Karpas-422 (cell line): ENCODE data around the gene IQCN. TPM values are rescaled to one million over a fixed set of nuclear protein-coding genes. Genes with fewer than 3 reads are reported as not detected.
A peak's percentile ranks its signal among the peaks of the same experiment; 100 is the strongest.

Experiments used
- DNase-seq: peaks from one replicate; pipeline ENCODE4 v3.0.0-alpha.2; 2015
- H2AFZ ChIP-seq: fragments of 200-600 bp; sonication (generic); 2 replicates; pipeline ENCODE4 v1.6.1; 2014; ENCODE audit warnings: antibody characterized with exemption, low read length, mixed read lengths
- H3K27ac ChIP-seq: fragments of 200-600 bp; sonication (generic); 2 replicates; pipeline ENCODE4 v1.5.1; 2014; ENCODE audit warnings: mild to moderate bottlenecking, low read length, moderate library complexity
- H3K27me3 ChIP-seq: fragments of 200-600 bp; sonication (generic); 2 replicates; pipeline ENCODE4 v1.6.1; 2014; ENCODE audit warnings: low read length, mixed read lengths
- H3K36me3 ChIP-seq: fragments of 200-600 bp; sonication (generic); 2 replicates; pipeline ENCODE4 v1.6.1; 2014; ENCODE audit warnings: low read length, mixed read lengths; ENCODE audit not compliant: insufficient read depth
- H3K4me1 ChIP-seq: fragments of 200-600 bp; sonication (generic); 2 replicates; pipeline ENCODE4 v1.6.1; 2014; ENCODE audit warnings: mild to moderate bottlenecking, low read length, mixed read lengths
- H3K4me2 ChIP-seq: fragments of 200-600 bp; sonication (generic); 2 replicates; pipeline ENCODE4 v1.6.1; 2014; ENCODE audit warnings: low read length, low read depth, mild to moderate bottlenecking; ENCODE audit not compliant: poor library complexity, severe bottlenecking
- H3K4me3 ChIP-seq: fragments of 200-600 bp; sonication (generic); 2 replicates; pipeline ENCODE4 v1.5.1; 2014; ENCODE audit warnings: mild to moderate bottlenecking, antibody characterized with exemption, low read length, mixed read lengths
- H3K79me2 ChIP-seq: fragments of 200-600 bp; sonication (generic); 2 replicates; pipeline ENCODE4 v1.6.1; 2014; ENCODE audit warnings: mild to moderate bottlenecking, low read length, mixed read lengths
- H3K9ac ChIP-seq: fragments of 200-600 bp; sonication (generic); 2 replicates; pipeline ENCODE4 v1.6.0; 2014; ENCODE audit warnings: low read length
- H3K9me2 ChIP-seq: fragments of 200-600 bp; sonication (generic), shearing (Covaris generic); replicated peaks from 2 replicates; pipeline ENCODE4 v1.6.0; 2014; ENCODE audit warnings: mild to moderate bottlenecking, low read length, moderate library complexity; ENCODE audit not compliant: insufficient read depth
- H3K9me3 ChIP-seq: fragments of 300-700, 200-600 bp; sonication (generic); 2 replicates; pipeline ENCODE4 v1.6.1; 2014; ENCODE audit warnings: low read length, mixed read lengths
- H4K20me1 ChIP-seq: fragments of 200-600 bp; sonication (generic); 2 replicates; pipeline ENCODE4 v1.6.1; 2014; ENCODE audit warnings: mild to moderate bottlenecking, antibody characterized with exemption, low read length, low read depth; ENCODE audit not compliant: insufficient read depth
- total RNA-seq: library from RNA; depleted of rRNA; stranded (reverse); fragments of >200 nt; shearing (Covaris generic); gene quantifications from 2 replicates; pipeline ENCODE4 v1.2.3, GENCODE V29; 2014; ENCODE audit warnings: low replicate concordance

Gene IQCN
- total RNA-seq, 1 experiment from 2014 or later, result 0.37 TPM

DNA sequence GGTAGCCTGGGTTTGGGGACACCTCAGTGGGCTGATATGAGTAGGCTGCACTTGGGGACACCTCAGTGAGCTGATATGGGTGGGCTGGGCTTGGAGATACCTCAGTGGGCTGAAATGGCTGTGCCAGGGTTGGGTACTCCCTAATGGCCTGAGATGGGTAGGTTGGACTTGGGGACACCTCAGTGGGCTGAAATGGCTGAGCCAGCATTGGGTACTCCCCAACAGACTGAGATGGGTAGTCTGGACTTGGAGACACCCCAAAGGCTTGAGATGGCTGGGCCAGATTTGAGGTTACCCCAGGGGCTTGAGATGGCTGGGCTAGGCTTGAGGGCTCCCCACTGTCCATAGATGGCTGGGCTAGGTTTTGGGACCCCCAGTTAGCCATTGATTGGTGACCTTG lies 12.1 kb downstream of the IQCN start:
- Histone ChIP-seq H3K4me1 (no peaks in the 10 kb centered on the region), H3K9ac (no peak overlapping the region), H3K27me3 (no peaks in the 10 kb centered on the region), H3K4me2 (no peak overlapping the region), H3K79me2 (no peaks in the 10 kb centered on the region), H4K20me1 (peaks cover 9% of the 10 kb centered on the region; the same call in 1 of the 2 replicates), H3K27ac (no peak overlapping the region), H3K4me3 (no peak overlapping the region), H3K36me3 (no peaks in the 10 kb centered on the region), H3K9me3 (no peaks in the 10 kb centered on the region), H2AFZ (no peak overlapping the region), H3K9me2 (no peaks in the 10 kb centered on the region)
- DNase-seq, result no peak

DNA sequence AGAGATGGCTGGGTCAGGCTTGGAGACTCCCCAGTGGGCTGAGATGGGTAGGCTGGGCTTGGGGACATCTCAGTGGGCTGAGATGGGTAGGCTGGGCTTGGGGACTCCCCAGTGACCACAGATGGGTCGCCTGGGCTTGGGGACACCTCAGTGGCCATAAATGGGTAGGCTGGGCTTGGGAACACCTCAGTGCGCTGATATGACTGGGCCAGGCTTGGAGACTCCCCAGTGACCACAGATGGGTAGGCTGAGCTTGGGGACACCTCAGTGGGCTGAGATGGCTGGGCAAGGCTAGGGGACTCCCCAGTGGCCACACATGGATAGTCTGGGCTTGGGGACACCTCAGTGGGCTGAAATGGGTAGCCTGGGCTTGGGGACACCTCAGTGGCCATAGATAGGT lies 12.8 kb downstream of the IQCN start:
- Histone ChIP-seq H3K4me2 (no peak overlapping the region), H4K20me1 (peaks cover 12% of the 10 kb centered on the region; the same call in 1 of the 2 replicates), H3K27me3 (no peaks in the 10 kb centered on the region), H3K79me2 (no peaks in the 10 kb centered on the region), H3K9ac (no peak overlapping the region), H3K27ac (no peak overlapping the region), H2AFZ (no peak overlapping the region), H3K9me2 (no peaks in the 10 kb centered on the region), H3K9me3 (no peaks in the 10 kb centered on the region), H3K4me3 (no peak overlapping the region), H3K4me1 (no peaks in the 10 kb centered on the region), H3K36me3 (no peaks in the 10 kb centered on the region)
- DNase-seq, result no peak

DNA sequence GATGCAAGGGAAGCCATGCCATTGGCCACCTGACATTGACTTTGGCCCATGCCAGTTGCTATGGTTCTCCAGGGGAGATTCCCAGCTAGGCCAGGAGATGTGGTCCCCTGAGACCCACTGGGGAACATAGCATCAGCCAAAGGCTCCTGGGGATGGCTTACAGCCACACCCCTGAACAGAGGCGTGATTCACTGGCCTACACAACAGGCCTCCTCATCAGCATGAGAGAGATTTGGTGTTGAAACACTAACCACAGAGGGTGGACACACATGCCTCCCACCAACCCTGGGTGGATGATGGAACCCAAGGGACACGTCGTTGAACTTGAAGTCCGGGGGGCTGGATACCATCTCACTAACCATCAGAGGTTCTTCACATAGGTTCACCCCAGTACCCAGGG lies 14.4 kb downstream of the IQCN start:
- Histone ChIP-seq H3K9me3 (no peaks in the 10 kb centered on the region), H2AFZ (no peak overlapping the region), H3K36me3 (no peaks in the 10 kb centered on the region), H4K20me1 (peaks cover 12% of the 10 kb centered on the region; the same call in 1 of the 2 replicates), H3K4me3 (no peak overlapping the region), H3K27me3 (no peaks in the 10 kb centered on the region), H3K9ac (no peak overlapping the region), H3K27ac (no peak overlapping the region), H3K4me1 (no peaks in the 10 kb centered on the region), H3K9me2 (no peaks in the 10 kb centered on the region), H3K4me2 (no peak overlapping the region), H3K79me2 (no peaks in the 10 kb centered on the region)
- no peak for DNase-seq

DNA sequence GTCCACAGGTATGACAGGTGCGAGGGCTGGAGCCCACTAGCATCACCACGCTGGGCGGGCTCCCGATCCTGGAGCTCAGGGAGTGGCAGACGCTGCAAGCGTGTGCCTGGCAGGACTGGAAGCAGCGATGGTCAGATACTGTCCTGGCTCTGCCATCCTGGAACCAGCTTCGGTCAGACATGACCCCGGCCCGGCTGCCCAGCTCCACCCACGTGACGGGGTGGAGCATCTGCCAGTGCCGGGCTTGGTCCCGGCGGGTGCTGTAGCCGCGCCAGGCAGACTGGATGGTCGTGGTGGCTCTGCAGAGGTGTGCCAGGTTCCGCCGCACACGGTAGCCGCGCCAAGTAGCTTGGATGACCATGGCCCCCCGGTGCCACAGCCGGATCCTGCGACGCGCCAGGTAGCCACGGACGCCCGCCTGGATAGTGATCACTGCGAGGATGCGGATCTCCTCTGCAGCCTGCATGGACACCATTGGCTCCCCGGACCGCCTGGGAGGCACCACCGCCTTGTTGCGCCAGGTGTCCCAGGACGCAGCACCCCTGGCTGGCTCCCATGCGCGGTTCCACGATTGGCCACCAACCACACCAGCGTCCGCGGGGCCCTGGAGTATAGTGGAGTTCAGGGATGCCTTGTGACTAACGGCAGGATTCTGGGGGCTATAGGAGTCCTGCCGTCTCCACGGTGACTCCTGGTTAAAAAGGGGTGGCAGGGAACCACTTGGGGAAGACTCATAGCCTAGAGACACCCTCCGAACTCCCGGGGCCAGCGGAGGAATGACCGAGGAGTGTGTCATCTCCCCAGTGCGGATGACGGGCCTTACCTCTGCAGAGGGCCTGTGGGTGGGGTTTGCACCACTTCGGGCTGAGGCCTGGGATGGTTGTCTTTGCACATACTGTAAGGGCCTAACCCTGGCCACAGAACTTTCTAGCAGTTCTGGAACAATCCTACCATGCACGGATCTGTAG lies 16.5 kb downstream of the IQCN start:
- Histone ChIP-seq H3K79me2 (no peaks in the 10 kb centered on the region), H3K9me3 (no peaks in the 10 kb centered on the region), H4K20me1 (peaks cover 12% of the 10 kb centered on the region; the same call in 1 of the 2 replicates), H3K27me3 (no peaks in the 10 kb centered on the region), H3K27ac (no peak overlapping the region), H2AFZ (no peak overlapping the region), H3K9ac (no peak overlapping the region), H3K4me3 (no peak overlapping the region), H3K4me1 (peaks cover 6% of the 10 kb centered on the region), H3K36me3 (no peaks in the 10 kb centered on the region), H3K9me2 (no peaks in the 10 kb centered on the region), H3K4me2 (no peak overlapping the region)
- DNase-seq, result no peak

DNA sequence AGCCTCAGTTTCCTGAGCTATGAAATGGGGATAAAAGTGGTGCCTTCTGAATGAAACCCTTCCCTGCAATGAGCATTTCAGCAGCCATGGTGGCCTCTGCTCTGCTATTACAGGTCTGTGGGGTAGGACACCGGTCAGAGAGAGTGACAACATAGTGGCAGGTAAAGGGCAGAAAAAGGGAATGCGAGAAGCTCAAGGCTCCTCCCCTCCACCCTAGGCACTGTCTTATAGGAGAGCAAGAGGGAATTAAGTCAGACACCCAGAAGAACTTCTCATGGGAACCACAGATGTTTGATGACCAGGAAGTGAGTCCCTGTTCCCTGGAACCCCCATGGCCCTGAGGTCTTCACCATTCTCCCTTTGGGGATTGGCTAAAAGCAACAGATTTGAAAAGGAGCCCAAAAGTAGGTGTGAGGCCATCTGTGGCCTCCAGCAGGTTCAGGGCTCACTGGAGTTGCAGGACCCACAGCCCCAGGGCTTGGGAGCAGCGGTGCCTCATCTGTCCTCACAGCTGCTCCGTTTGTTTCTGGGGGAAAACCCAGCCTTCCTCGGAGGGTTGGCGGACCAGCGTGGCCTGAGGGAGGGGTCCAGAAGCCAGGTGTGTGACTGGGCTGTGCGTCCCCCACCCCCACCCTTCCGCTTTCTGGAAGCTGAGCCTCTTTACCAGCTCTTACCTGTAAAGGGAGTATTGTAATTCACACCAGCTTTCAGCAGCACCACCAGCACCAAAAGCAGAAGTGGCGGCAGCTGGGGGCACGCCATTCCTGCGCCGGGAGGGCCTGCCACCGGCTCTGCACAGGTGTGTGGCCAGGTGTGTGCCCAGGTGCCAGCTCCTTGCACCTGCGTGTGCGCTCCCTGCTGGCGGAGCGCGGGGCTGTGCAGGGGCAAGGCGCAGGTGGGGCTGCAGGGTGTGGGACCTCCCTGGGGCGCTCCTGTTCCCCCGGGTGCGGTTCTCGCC lies 19.4 kb downstream of the IQCN start:
- peak; percentile 57 for DNase-seq
- H3K9me3 ChIP-seq, result no peaks in the 10 kb centered on the region
- H3K4me2 ChIP-seq, result no peak overlapping the region

DNA sequence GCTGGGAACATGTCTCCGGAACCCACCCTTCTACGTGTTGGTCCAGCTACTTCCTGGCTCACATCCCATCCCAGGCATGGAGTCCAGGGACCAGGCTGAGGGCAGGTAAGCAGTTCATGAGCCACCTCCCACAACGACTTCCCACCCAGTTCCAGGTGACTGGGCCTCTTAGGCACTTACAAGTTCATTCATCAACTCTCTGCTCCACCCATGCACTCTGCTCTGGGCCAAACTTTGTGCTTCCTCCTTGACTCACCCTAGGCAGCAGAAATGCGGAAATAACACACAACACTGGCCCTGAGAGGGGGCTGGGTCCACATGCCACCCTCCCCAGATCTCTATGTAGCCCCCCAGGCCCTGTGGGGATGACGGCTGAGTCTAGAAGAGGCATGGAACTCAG lies 20.5 kb downstream of the IQCN start:
- Histone ChIP-seq H3K79me2 (no peaks in the 10 kb centered on the region), H3K9me2 (no peaks in the 10 kb centered on the region), H3K27ac (no peak overlapping the region), H3K9me3 (no peaks in the 10 kb centered on the region), H4K20me1 (peaks cover 4% of the 10 kb centered on the region; the same call in 1 of the 2 replicates), H3K4me2 (no peak overlapping the region), H3K36me3 (no peaks in the 10 kb centered on the region), H3K9ac (no peak overlapping the region), H2AFZ (no peak overlapping the region), H3K4me3 (no peak overlapping the region), H3K4me1 (peaks cover 6% of the 10 kb centered on the region), H3K27me3 (no peaks in the 10 kb centered on the region)
- peak; percentile 65 for DNase-seq

More for the DNA sequence above, 19.4 kb downstream of the IQCN start:
- Histone ChIP-seq H2AFZ (no peak overlapping the region), H3K9me2 (no peaks in the 10 kb centered on the region), H3K4me1 (peaks cover 6% of the 10 kb centered on the region), H3K27ac (no peak overlapping the region), H3K9ac (no peak overlapping the region), H3K36me3 (no peaks in the 10 kb centered on the region), H3K4me3 (no peak overlapping the region), H3K79me2 (no peaks in the 10 kb centered on the region), H4K20me1 (peaks cover 4% of the 10 kb centered on the region; the same call in 1 of the 2 replicates), H3K27me3 (no peaks in the 10 kb centered on the region)

DNA sequence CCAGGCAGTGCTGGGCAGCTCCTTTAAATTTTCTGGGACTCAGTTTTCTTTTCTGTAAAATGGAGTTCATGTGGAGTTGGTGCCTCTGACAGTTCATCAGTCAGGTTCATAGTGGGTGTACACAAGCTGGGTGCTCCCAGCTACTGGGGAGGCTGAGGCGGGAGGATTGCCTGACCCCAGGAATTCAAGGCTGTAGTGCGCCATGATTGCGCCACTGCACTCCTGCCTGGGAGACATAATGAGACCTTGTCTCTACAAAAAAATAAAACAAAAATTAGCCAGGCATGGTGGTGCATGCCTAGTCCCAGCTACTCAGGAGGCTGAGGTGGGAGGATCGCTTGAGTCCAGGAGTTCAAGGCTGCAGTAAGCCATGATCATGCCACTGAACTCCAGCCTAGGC lies 21.1 kb downstream of the IQCN start:
- Histone ChIP-seq H3K27ac (no peak overlapping the region), H3K79me2 (no peaks in the 10 kb centered on the region), H3K9me2 (no peaks in the 10 kb centered on the region), H4K20me1 (peaks cover 4% of the 10 kb centered on the region; the same call in 1 of the 2 replicates), H3K4me2 (no peak overlapping the region), H3K4me1 (peaks cover 6% of the 10 kb centered on the region), H2AFZ (no peak overlapping the region), H3K27me3 (no peaks in the 10 kb centered on the region), H3K9ac (no peak overlapping the region), H3K36me3 (no peaks in the 10 kb centered on the region), H3K4me3 (no peak overlapping the region), H3K9me3 (no peaks in the 10 kb centered on the region)
- no peak for DNase-seq

DNA sequence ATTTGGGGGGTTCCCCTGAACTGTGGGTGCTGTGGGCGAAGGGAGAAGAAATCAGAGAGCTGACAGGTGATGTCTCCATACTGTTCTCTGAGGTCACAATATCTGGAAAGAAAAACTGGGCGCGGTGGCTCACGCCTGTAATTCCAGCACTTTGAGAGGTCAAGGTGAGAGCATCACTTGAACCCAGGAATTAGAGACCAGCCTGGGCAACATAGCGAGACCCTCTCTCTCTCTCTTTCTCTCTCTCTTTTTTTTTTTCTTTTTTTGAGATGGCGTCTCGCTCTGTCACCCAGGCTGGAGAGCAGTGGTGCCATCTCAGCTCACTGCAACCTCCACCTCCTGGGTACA lies 21.9 kb downstream of the IQCN start:
- DNase-seq, result no peak
- Histone ChIP-seq H3K27me3 (no peaks in the 10 kb centered on the region), H3K9ac (no peak overlapping the region), H3K27ac (no peak overlapping the region), H3K4me1 (peaks cover 6% of the 10 kb centered on the region), H2AFZ (no peak overlapping the region), H3K4me2 (no peak overlapping the region), H3K9me2 (no peaks in the 10 kb centered on the region), H3K9me3 (no peaks in the 10 kb centered on the region), H3K4me3 (no peak overlapping the region), H4K20me1 (peaks cover 4% of the 10 kb centered on the region; the same call in 1 of the 2 replicates), H3K36me3 (no peaks in the 10 kb centered on the region), H3K79me2 (no peaks in the 10 kb centered on the region)
